CD14-positive monocyte (primary cell): ENCODE measurements around the gene MARCHF4. TPM values are rescaled to one million over a fixed set of nuclear protein-coding genes. Genes with fewer than 3 reads are reported as not detected.

Experiments
- DNase-seq, 3 donors: peaks; one replicate each; pipeline ENCODE4 v3.0.0-alpha.2; 2011 to 2022
- H2AFZ ChIP-seq: 2 replicates; pipeline ENCODE4 v1.6.0; 2012; ENCODE audit warnings: mild to moderate bottlenecking, low read depth, low read length, inconsistent platforms; ENCODE audit not compliant: insufficient read depth, poor library complexity, severe bottlenecking
- H3K27ac ChIP-seq, 2 donors: 1 replicate in 1 of 2; 2 replicates in 1 of 2; pipeline ENCODE4 v1.5.1; 2012 to 2013; ENCODE audit warnings: low read length in 2 of 2, control low read depth in 1 of 2, inconsistent platforms in 1 of 2, low read depth in 1 of 2, mild to moderate bottlenecking in 1 of 2
- H3K27me3 ChIP-seq, 2 donors: one replicate each; pipeline versions ENCODE4 v1.6.0 to v1.6.1; 2011 to 2013; ENCODE audit warnings: low read length in 2 of 2; ENCODE audit not compliant: control insufficient read depth in 2 of 2, insufficient read depth in 2 of 2
- H3K36me3 ChIP-seq, 2 donors: replicated peaks in 1 of 2; 1 replicate in 1 of 2; 2 replicates in 1 of 2; pipeline versions ENCODE4 v1.5.1 to v1.6.1; 2012 to 2013; ENCODE audit warnings: low read length in 2 of 2, control low read depth in 1 of 2, inconsistent platforms in 1 of 2, mild to moderate bottlenecking in 1 of 2; ENCODE audit not compliant: insufficient read depth in 2 of 2, control insufficient read depth in 1 of 2
- H3K4me1 ChIP-seq, 2 donors: 1 replicate in 1 of 2; 2 replicates in 1 of 2; pipeline versions ENCODE4 v1.5.1 to v1.6.1; 2012 to 2013; ENCODE audit warnings: low read length in 2 of 2, control low read depth in 1 of 2, inconsistent platforms in 1 of 2, mild to moderate bottlenecking in 1 of 2, moderate library complexity in 1 of 2; ENCODE audit not compliant: insufficient read depth in 2 of 2, control insufficient read depth in 1 of 2
- H3K4me2 ChIP-seq: replicated peaks from 2 replicates; pipeline ENCODE3; 2012; ENCODE audit warnings: low read length, moderate library complexity, mild to moderate bottlenecking; ENCODE audit not compliant: poor library complexity, severe bottlenecking; ENCODE audit errors: extremely low read depth
- H3K4me3 ChIP-seq, 3 experiments: fragments of 200-600 bp in 1 of 3; sonication (generic) in 1 of 3; replicated peaks in 1 of 3; 1 replicate in 2 of 3; 2 replicates in 1 of 3; pipeline ENCODE4 v1.5.1; 2011 to 2013; ENCODE audit warnings: low read length in 3 of 3, mild to moderate bottlenecking in 3 of 3, control low read depth in 2 of 3, low read depth in 2 of 3, inconsistent platforms in 1 of 3, moderate library complexity in 1 of 3
- H3K79me2 ChIP-seq: 2 replicates; pipeline ENCODE4 v1.6.0; 2012; ENCODE audit warnings: mild to moderate bottlenecking, control low read depth, inconsistent platforms, low read length, moderate library complexity; ENCODE audit not compliant: insufficient read depth
- H3K9ac ChIP-seq: 2 replicates; pipeline ENCODE4 v1.6.0; 2017; ENCODE audit warnings: low read length, mild to moderate bottlenecking; ENCODE audit not compliant: insufficient read depth, poor library complexity, severe bottlenecking
- H3K9me3 ChIP-seq, 2 donors: replicated peaks in 1 of 2; 1 replicate in 1 of 2; 2 replicates in 1 of 2; pipeline versions ENCODE4 v1.5.1 to v1.6.1; 2012 to 2013; ENCODE audit warnings: low read length in 2 of 2, control low read depth in 1 of 2; ENCODE audit not compliant: control insufficient read depth in 1 of 2, insufficient read depth in 1 of 2
- H4K20me1 ChIP-seq: 2 replicates; pipeline ENCODE4 v1.6.0; 2012; ENCODE audit warnings: mild to moderate bottlenecking, low read length, control low read depth, moderate library complexity; ENCODE audit not compliant: insufficient read depth
- H3K27ac Mint-ChIP-seq, 7 donors: one replicate each; pipeline ENCODE4 v1.8.0; 2020; ENCODE audit warnings: mild to moderate bottlenecking in 7 of 7, mixed read lengths in 7 of 7, moderate library complexity in 6 of 7, inconsistent platforms in 2 of 7
- H3K27me3 Mint-ChIP-seq, 3 donors: one replicate each; pipeline ENCODE4 v1.8.0; 2021 to 2022; ENCODE audit warnings: low read depth in 3 of 3, mild to moderate bottlenecking in 3 of 3, mixed read lengths in 3 of 3, moderate library complexity in 3 of 3, inconsistent platforms in 1 of 3
- H3K36me3 Mint-ChIP-seq, 2 donors: one replicate each; pipeline ENCODE4 v1.8.0; 2020; ENCODE audit warnings: mixed read lengths in 2 of 2, inconsistent platforms in 1 of 2, mild to moderate bottlenecking in 1 of 2
- H3K4me1 Mint-ChIP-seq: one replicate; pipeline ENCODE4 v1.8.0; 2020; ENCODE audit warnings: mild to moderate bottlenecking, mixed read lengths
- H3K4me3 Mint-ChIP-seq, 2 donors: one replicate each; pipeline ENCODE4 v1.8.0; 2020; ENCODE audit warnings: mild to moderate bottlenecking in 2 of 2, mixed read lengths in 2 of 2, moderate library complexity in 1 of 2
- H3K9me3 Mint-ChIP-seq, 7 donors: one replicate each; pipeline ENCODE4 v1.8.0; 2020 to 2022; ENCODE audit warnings: mixed read lengths in 7 of 7, mild to moderate bottlenecking in 6 of 7, moderate library complexity in 6 of 7, inconsistent platforms in 2 of 7
- CTCF ChIP-seq: fragments of 200-600 bp; IDR thresholded peaks from one replicate; pipeline ENCODE4 v1.8.0; 2022; ENCODE audit warnings: antibody characterized with exemption, mild to moderate bottlenecking
- WGBS: methylation state at CpG from one replicate; pipeline ENCODE4 v1.1.5; 2013; ENCODE audit warnings: missing lambda C conversion rate; ENCODE audit not compliant: insufficient coverage; 5-methylcytosine and 5-hydroxymethylcytosine counted together
- intact Hi-C, 2 donors: fragments of 100-400 bp; cut with micrococcal nuclease; formaldehyde crosslinking; loops; one replicate each; pipeline versions ENCODE4 v1.15.0 to v1.15.1; 2023
- polyA plus RNA-seq, 3 donors: library from polyadenylated mRNA; depleted of rRNA in 1 of 3; unstranded in 2 of 3; stranded (reverse) in 1 of 3; fragments of 300-500 nt in 2 of 3; fragments of >200 nt in 1 of 3; fragmentation: Illumina TruSeq in 2 of 3; gene quantifications; 1 replicate in 2 of 3; 2 replicates in 1 of 3; pipeline ENCODE4 v1.2.3, GENCODE V29; 2012 to 2021

Gene MARCHF4
- polyA plus RNA-seq, 3 donors: not detected

GRCh38 chr2:216370961-216371712, 1.1 kb downstream of the MARCHF4 start:
- H3K4me3 Mint-ChIP-seq: peak overlapping the region in 1 of 2 donors; percentile 83
- peaks cover 5% of the 10 kb centered on the region for H3K4me1 Mint-ChIP-seq
- Histone ChIP-seq H4K20me1 (no peaks in the 10 kb centered on the region), H3K36me3 (no peaks in the 10 kb centered on the region), H3K9me3 (peaks cover 0 to 4% of the 10 kb centered on the region in 2 donors), H3K4me2 (no peak overlapping the region), H3K4me1 (no peaks in the 10 kb centered on the region), H3K27me3 (peaks cover 51 to 53% of the 10 kb centered on the region in 2 donors), H2AFZ (no peak overlapping the region), H3K79me2 (no peaks in the 10 kb centered on the region), H3K9ac (no peak overlapping the region), H3K4me3 (no peak overlapping the region), H3K27ac (no peak overlapping the region)
- intact Hi-C loops: no loop called here
- peaks cover 0 to 19% (median 11%) of the 10 kb centered on the region in 7 donors for H3K9me3 Mint-ChIP-seq
- H3K36me3 Mint-ChIP-seq: peaks cover 0 to 3% of the 10 kb centered on the region in 2 donors
- peaks cover 49 to 78% (median 62%) of the 10 kb centered on the region in 3 donors for H3K27me3 Mint-ChIP-seq
- TF ChIP-seq CTCF: no peak
- no peak for DNase-seq
- no peak overlapping the region for H3K27ac Mint-ChIP-seq
- 2% methylated on average over 42 of the region's 53 CpGs for WGBS

- Histone ChIP-seq H3K27ac (no peak overlapping the region), H3K4me3 (no peak overlapping the region), H3K4me1 (no peaks in the 10 kb centered on the region), H3K9me3 (peaks cover 0 to 4% of the 10 kb centered on the region in 2 donors), H3K4me2 (no peak overlapping the region), H3K79me2 (no peaks in the 10 kb centered on the region), H2AFZ (no peak overlapping the region), H4K20me1 (no peaks in the 10 kb centered on the region), H3K9ac (no peak overlapping the region), H3K27me3 (peaks cover 51 to 52% of the 10 kb centered on the region in 2 donors), H3K36me3 (no peaks in the 10 kb centered on the region)
- H3K4me3 Mint-ChIP-seq: peak overlapping the region in 1 of 2 donors; percentile 83
- H3K4me1 Mint-ChIP-seq: peaks cover 5% of the 10 kb centered on the region
- H3K27ac Mint-ChIP-seq: no peak overlapping the region
- DNase-seq: no peak
- no peak for TF ChIP-seq CTCF
- peaks cover 0 to 19% (median 11%) of the 10 kb centered on the region in 7 donors for H3K9me3 Mint-ChIP-seq
- intact Hi-C loops: no loop called here
- H3K27me3 Mint-ChIP-seq: peaks cover 46 to 81% (median 60%) of the 10 kb centered on the region in 3 donors
- WGBS: 69% methylated on average over 9 of the region's 18 CpGs
- peaks cover 0 to 3% of the 10 kb centered on the region in 2 donors for H3K36me3 Mint-ChIP-seq
These were observed 2.5 kb downstream of the MARCHF4 start for GRCh38 chr2:216369821-216370220.
